HEK293 (cell line): ENCODE data around the gene SETD1B.

Source experiments
- CTCF ChIA-PET: fragments of 350-600 bp; formaldehyde crosslinking; extraction: SDS; loops from one replicate; lab custom pipeline; 2021; ENCODE audit warnings: antibody characterized with exemption; lab: Yijun Ruan, JAX
- POLR2A ChIA-PET: fragments of 300-600 bp; formaldehyde crosslinking; extraction: SDS; loops from one replicate; lab custom pipeline; 2020; ENCODE audit warnings: antibody characterized with exemption, inconsistent platforms; lab: Yijun Ruan, JAX
- H3K27ac ChIP-seq: fragments of 200-500 bp; sonication (Bioruptor generic); 2 replicates; pipeline ENCODE4 v1.5.1; 2014; ENCODE audit warnings: low read depth, low read length, control low read depth, inconsistent platforms; ENCODE audit errors: extremely low read depth
- H3K36me3 ChIP-seq, 2 experiments: fragments of 200-500 bp in 1 of 2; sonication (Bioruptor generic) in 1 of 2; 1 replicate in 1 of 2; 2 replicates in 1 of 2; pipeline ENCODE4 v1.5.1; 2014 to 2017; ENCODE audit warnings: inconsistent platforms in 2 of 2, low read length in 2 of 2; ENCODE audit not compliant: control insufficient read depth in 2 of 2, insufficient read depth in 1 of 2
- H3K4me1 ChIP-seq: fragments of 200-500 bp; sonication (Bioruptor generic); 2 replicates; pipeline ENCODE4 v1.5.1; 2014; ENCODE audit warnings: mild to moderate bottlenecking, low read length, inconsistent platforms; ENCODE audit not compliant: control insufficient read depth, insufficient read depth
- H3K4me3 ChIP-seq: 2 replicates; pipeline ENCODE4 v1.5.1; 2011; ENCODE audit warnings: low read depth, mild to moderate bottlenecking, control low read depth, low read length, moderate library complexity
- H3K9me3 ChIP-seq: fragments of 200-500 bp; sonication (Bioruptor generic); 2 replicates; pipeline ENCODE4 v1.5.1; 2014; ENCODE audit warnings: low read depth, low read length, inconsistent platforms; ENCODE audit not compliant: control insufficient read depth, insufficient read depth
- BCL11B ChIP-seq: fragments of 450-650 bp; formaldehyde crosslinking; IDR thresholded peaks from 2 replicates; pipeline ENCODE4 v1.5.1; 2016; ENCODE audit warnings: low read depth, missing biosample characterization, missing genetic modification characterization
- EGR2 ChIP-seq: fragments of 450-650 bp; formaldehyde crosslinking; IDR thresholded peaks from 2 replicates; pipeline ENCODE4 v1.5.1; 2016; ENCODE audit warnings: low read depth, missing biosample characterization, missing genetic modification characterization
- KLF1 ChIP-seq: fragments of 450-650 bp; formaldehyde crosslinking; IDR thresholded peaks from 2 replicates; pipeline ENCODE4 v1.5.1; 2016; ENCODE audit warnings: missing biosample characterization, missing genetic modification characterization
- KLF17 ChIP-seq: fragments of 450-650 bp; formaldehyde crosslinking; IDR thresholded peaks from 2 replicates; pipeline ENCODE4 v1.5.1; 2016; ENCODE audit warnings: missing biosample characterization, missing genetic modification characterization
- KLF7 ChIP-seq: fragments of 450-650 bp; formaldehyde crosslinking; IDR thresholded peaks from 2 replicates; pipeline ENCODE4 v1.5.1; 2016; ENCODE audit warnings: missing biosample characterization, missing genetic modification characterization, borderline replicate concordance
- SP7 ChIP-seq: fragments of 450-650 bp; formaldehyde crosslinking; IDR thresholded peaks from 2 replicates; pipeline ENCODE4 v1.5.1; 2016; ENCODE audit warnings: missing biosample characterization, missing genetic modification characterization
- ZBTB49 ChIP-seq: fragments of 450-650 bp; formaldehyde crosslinking; IDR thresholded peaks from 2 replicates; pipeline ENCODE4 v1.5.1; 2016; ENCODE audit warnings: missing biosample characterization, missing genetic modification characterization, low read depth
- ZFHX2 ChIP-seq: fragments of 450-650 bp; formaldehyde crosslinking; conservative IDR thresholded peaks from 2 replicates; pipeline ENCODE4 v1.5.1; 2016; ENCODE audit warnings: missing biosample characterization, missing genetic modification characterization
- ZNF138 ChIP-seq: fragments of 450-650 bp; formaldehyde crosslinking; IDR thresholded peaks from 2 replicates; pipeline ENCODE4 v1.5.1; 2016; ENCODE audit warnings: missing biosample characterization, missing genetic modification characterization, borderline replicate concordance
- ZNF214 ChIP-seq: fragments of 450-650 bp; formaldehyde crosslinking; IDR thresholded peaks from 2 replicates; pipeline ENCODE4 v1.5.1; 2017; ENCODE audit warnings: missing biosample characterization, mild to moderate bottlenecking, missing genetic modification characterization, borderline replicate concordance
- ZNF350 ChIP-seq: fragments of 450-650 bp; formaldehyde crosslinking; IDR thresholded peaks from 2 replicates; pipeline ENCODE4 v1.5.0; 2017; ENCODE audit warnings: missing biosample characterization, mild to moderate bottlenecking, missing genetic modification characterization
- ZNF501 ChIP-seq: fragments of 450-650 bp; formaldehyde crosslinking; IDR thresholded peaks from 2 replicates; pipeline ENCODE4 v1.5.1; 2016; ENCODE audit warnings: missing biosample characterization, missing genetic modification characterization
- ZNF514 ChIP-seq: fragments of 450-650 bp; formaldehyde crosslinking; IDR thresholded peaks from 2 replicates; pipeline ENCODE4 v1.5.1; 2016; ENCODE audit warnings: missing biosample characterization, missing genetic modification characterization
- ZNF529 ChIP-seq: fragments of 450-650 bp; formaldehyde crosslinking; IDR thresholded peaks from 2 replicates; pipeline ENCODE4 v1.5.1; 2017; ENCODE audit warnings: missing genetic modification characterization, missing biosample characterization; ENCODE audit not compliant: insufficient replicate concordance
- ZNF561 ChIP-seq: fragments of 450-650 bp; IDR thresholded peaks from 2 replicates; pipeline ENCODE4 v1.5.1; 2018; ENCODE audit warnings: missing biosample characterization, missing genetic modification characterization, borderline replicate concordance
- ZNF585B ChIP-seq: fragments of 450-650 bp; formaldehyde crosslinking; IDR thresholded peaks from 2 replicates; pipeline ENCODE4 v1.5.1; 2016; ENCODE audit warnings: missing biosample characterization, missing genetic modification characterization
- ZNF654 ChIP-seq: fragments of 450-650 bp; formaldehyde crosslinking; IDR thresholded peaks from 2 replicates; pipeline ENCODE4 v1.5.1; 2016; ENCODE audit warnings: low read depth, missing biosample characterization, missing genetic modification characterization
- ZNF664 ChIP-seq: fragments of 450-650 bp; formaldehyde crosslinking; IDR thresholded peaks from 2 replicates; pipeline ENCODE4 v1.5.1; 2016; ENCODE audit warnings: missing biosample characterization, missing genetic modification characterization
- ZNF776 ChIP-seq: fragments of 450-650 bp; formaldehyde crosslinking; IDR thresholded peaks from 2 replicates; pipeline ENCODE4 v1.5.0; 2017; ENCODE audit warnings: missing biosample characterization, missing genetic modification characterization, borderline replicate concordance
- ZNF792 ChIP-seq: fragments of 450-650 bp; formaldehyde crosslinking; IDR thresholded peaks from 2 replicates; pipeline ENCODE4 v1.5.1; 2016; ENCODE audit warnings: missing biosample characterization, missing genetic modification characterization
- ZNF830 ChIP-seq: fragments of 450-650 bp; IDR thresholded peaks from 2 replicates; pipeline ENCODE4 v1.5.0; 2018; ENCODE audit warnings: missing biosample characterization, missing genetic modification characterization, low read depth, mild to moderate bottlenecking, moderate library complexity
- TF ChIP-seq, protein P1 (sequence below): fragments of 450-650 bp; formaldehyde crosslinking; conservative IDR thresholded peaks from 2 replicates; pipeline ENCODE4 v1.5.1; 2016; ENCODE audit warnings: low read depth, missing biosample characterization, missing genetic modification characterization
- TF ChIP-seq, protein P2 (sequence below): fragments of 450-650 bp; formaldehyde crosslinking; IDR thresholded peaks from 2 replicates; pipeline ENCODE4 v1.5.1; 2016; ENCODE audit warnings: missing biosample characterization, missing genetic modification characterization
- TF ChIP-seq, protein P3 (sequence below): fragments of 450-650 bp; formaldehyde crosslinking; IDR thresholded peaks from 2 replicates; pipeline ENCODE4 v1.5.1; 2016; ENCODE audit warnings: missing biosample characterization, missing genetic modification characterization

Gene SETD1B

DNA sequence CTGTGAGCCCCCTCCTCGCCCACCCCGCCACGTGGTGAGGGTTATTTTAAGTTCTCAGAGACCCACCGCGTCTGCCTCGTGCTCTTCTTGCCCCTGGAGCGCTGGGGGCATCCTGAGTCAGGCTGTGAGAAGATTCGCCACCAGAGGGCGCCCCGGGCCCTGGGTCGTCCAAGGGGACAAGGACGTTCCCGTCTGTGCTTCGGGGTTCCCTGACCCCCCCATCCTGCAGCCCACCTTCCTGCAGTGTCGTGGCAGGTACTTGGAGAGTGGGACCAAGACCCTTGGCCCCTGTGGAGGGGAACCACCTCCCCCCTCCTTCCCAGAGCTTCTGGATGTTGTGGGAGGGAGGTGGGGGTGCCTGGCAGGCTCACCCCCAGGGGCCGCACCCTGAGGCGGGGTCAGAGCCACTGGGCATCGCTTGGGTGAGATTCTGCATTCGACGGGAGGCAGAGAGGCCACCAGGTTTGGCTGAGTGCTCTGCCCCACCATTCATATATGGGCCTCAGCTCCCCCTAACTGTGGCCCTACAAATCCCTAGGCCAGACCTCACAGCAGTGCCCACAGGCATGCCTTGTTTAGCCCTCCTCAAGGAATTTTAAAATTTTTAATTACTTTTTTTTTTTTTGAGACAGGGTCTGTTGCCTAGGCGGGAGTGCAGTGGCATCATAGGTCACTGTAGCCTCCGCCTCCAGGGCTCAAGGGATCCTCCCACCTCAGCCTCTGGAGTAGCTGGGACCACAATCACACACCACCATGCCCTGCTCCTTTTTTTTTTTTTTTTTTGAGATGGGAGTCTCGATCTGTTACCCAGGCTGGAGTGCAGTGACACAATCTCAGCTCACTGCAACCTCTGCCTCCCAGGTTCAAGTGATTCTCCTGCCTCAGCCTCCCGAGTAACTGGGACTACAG is 27.4 kb upstream of the SETD1B start (continued):
- TF ChIP-seq, protein P1, sequence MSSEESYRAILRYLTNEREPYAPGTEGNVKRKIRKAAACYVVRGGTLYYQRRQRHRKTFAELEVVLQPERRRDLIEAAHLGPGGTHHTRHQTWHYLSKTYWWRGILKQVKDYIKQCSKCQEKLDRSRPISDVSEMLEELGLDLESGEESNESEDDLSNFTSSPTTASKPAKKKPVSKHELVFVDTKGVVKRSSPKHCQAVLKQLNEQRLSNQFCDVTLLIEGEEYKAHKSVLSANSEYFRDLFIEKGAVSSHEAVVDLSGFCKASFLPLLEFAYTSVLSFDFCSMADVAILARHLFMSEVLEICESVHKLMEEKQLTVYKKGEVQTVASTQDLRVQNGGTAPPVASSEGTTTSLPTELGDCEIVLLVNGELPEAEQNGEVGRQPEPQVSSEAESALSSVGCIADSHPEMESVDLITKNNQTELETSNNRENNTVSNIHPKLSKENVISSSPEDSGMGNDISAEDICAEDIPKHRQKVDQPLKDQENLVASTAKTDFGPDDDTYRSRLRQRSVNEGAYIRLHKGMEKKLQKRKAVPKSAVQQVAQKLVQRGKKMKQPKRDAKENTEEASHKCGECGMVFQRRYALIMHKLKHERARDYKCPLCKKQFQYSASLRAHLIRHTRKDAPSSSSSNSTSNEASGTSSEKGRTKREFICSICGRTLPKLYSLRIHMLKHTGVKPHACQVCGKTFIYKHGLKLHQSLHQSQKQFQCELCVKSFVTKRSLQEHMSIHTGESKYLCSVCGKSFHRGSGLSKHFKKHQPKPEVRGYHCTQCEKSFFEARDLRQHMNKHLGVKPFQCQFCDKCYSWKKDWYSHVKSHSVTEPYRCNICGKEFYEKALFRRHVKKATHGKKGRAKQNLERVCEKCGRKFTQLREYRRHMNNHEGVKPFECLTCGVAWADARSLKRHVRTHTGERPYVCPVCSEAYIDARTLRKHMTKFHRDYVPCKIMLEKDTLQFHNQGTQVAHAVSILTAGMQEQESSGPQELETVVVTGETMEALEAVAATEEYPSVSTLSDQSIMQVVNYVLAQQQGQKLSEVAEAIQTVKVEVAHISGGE (tag by site-specific recombination) = no peak
- no peak for TF ChIP-seq ZNF214
- TF ChIP-seq SP7 (tag by site-specific recombination) = no peak
- TF ChIP-seq, protein P2, sequence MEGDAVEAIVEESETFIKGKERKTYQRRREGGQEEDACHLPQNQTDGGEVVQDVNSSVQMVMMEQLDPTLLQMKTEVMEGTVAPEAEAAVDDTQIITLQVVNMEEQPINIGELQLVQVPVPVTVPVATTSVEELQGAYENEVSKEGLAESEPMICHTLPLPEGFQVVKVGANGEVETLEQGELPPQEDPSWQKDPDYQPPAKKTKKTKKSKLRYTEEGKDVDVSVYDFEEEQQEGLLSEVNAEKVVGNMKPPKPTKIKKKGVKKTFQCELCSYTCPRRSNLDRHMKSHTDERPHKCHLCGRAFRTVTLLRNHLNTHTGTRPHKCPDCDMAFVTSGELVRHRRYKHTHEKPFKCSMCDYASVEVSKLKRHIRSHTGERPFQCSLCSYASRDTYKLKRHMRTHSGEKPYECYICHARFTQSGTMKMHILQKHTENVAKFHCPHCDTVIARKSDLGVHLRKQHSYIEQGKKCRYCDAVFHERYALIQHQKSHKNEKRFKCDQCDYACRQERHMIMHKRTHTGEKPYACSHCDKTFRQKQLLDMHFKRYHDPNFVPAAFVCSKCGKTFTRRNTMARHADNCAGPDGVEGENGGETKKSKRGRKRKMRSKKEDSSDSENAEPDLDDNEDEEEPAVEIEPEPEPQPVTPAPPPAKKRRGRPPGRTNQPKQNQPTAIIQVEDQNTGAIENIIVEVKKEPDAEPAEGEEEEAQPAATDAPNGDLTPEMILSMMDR (tag by site-specific recombination) = peak; percentile 87
- 0 out of 2 replicates have a peak, but pooled peaks have one; percentile 17 for TF ChIP-seq KLF7 (tag by site-specific recombination)
- peak; percentile 57; the same call in 1 of the 2 replicates for TF ChIP-seq ZNF501 (tag by site-specific recombination)
- 0 out of 2 replicates have a peak, but pooled peaks have one; percentile 20 for TF ChIP-seq KLF1
- TF ChIP-seq ZNF792 (tag by site-specific recombination) = no peak
- no peak for TF ChIP-seq BCL11B (tag by site-specific recombination)
- TF ChIP-seq EGR2 = 0 out of 2 replicates have a peak, but pooled peaks have one; percentile 9
- TF ChIP-seq, protein P3, sequence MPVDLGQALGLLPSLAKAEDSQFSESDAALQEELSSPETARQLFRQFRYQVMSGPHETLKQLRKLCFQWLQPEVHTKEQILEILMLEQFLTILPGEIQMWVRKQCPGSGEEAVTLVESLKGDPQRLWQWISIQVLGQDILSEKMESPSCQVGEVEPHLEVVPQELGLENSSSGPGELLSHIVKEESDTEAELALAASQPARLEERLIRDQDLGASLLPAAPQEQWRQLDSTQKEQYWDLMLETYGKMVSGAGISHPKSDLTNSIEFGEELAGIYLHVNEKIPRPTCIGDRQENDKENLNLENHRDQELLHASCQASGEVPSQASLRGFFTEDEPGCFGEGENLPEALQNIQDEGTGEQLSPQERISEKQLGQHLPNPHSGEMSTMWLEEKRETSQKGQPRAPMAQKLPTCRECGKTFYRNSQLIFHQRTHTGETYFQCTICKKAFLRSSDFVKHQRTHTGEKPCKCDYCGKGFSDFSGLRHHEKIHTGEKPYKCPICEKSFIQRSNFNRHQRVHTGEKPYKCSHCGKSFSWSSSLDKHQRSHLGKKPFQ (tag by site-specific recombination) = no peak
- peak; percentile 5; the same call in 1 of the 2 replicates for TF ChIP-seq ZFHX2 (tag by site-specific recombination)
- TF ChIP-seq ZNF830 = no peak
- peak; percentile 60 for TF ChIP-seq ZNF654
- TF ChIP-seq, all 188 proteins: peak for 21

GRCh38 chr12:121778567-121779421 is 25.0 kb upstream of the SETD1B start:
- no peak overlapping the region for H3K27ac ChIP-seq
- no peaks in the 10 kb centered on the region for H3K4me1 ChIP-seq
- no peak overlapping the region for H3K4me3 ChIP-seq
- H3K36me3 ChIP-seq = peaks cover 0 to 3% of the 10 kb centered on the region in 2 experiments; a peak in 1 of 3 replicates
- H3K9me3 ChIP-seq = no peaks in the 10 kb centered on the region
- CTCF ChIA-PET = interaction anchor here (1.5 to 15.2 kb wide), 3 partner anchors 15 to 109 kb away, joined by 3 to 238 read pairs (median 16); partner anchors contain the start of gene RHOF
- POLR2A ChIA-PET = interaction anchor here (1.4 kb wide), 1 partner anchor 109 kb away, joined by 3 read pairs; the partner anchor contains the start of gene PSMD9
- no peak for TF ChIP-seq ZNF529
- no peak for TF ChIP-seq ZNF776
- TF ChIP-seq ZNF664 (tag by site-specific recombination) = no peak
- TF ChIP-seq ZNF138 (tag by site-specific recombination) = no peak
- TF ChIP-seq KLF17 (tag by site-specific recombination) = no peak
- TF ChIP-seq ZNF350 (tag by site-specific recombination) = no peak
- TF ChIP-seq ZNF561 (tag by site-specific recombination) = no peak
- TF ChIP-seq ZNF514 = no peak
- no peak for TF ChIP-seq ZNF214
- no peak for TF ChIP-seq ZNF585B (tag by site-specific recombination)
- no peak for TF ChIP-seq ZBTB49 (tag by site-specific recombination)
